Activated effector memory CD4-positive, alpha-beta T cell treated with Interleukin-2 at 50 U/mL for 16 hours (primary cell): ENCODE results near the gene TAP2.
A peak's percentile ranks its signal among the peaks of the same experiment; 100 is the strongest.

Experiments
- DNase-seq: peaks from one replicate; pipeline ENCODE4 v3.0.0-alpha.2; 2020

Gene TAP2

DNA sequence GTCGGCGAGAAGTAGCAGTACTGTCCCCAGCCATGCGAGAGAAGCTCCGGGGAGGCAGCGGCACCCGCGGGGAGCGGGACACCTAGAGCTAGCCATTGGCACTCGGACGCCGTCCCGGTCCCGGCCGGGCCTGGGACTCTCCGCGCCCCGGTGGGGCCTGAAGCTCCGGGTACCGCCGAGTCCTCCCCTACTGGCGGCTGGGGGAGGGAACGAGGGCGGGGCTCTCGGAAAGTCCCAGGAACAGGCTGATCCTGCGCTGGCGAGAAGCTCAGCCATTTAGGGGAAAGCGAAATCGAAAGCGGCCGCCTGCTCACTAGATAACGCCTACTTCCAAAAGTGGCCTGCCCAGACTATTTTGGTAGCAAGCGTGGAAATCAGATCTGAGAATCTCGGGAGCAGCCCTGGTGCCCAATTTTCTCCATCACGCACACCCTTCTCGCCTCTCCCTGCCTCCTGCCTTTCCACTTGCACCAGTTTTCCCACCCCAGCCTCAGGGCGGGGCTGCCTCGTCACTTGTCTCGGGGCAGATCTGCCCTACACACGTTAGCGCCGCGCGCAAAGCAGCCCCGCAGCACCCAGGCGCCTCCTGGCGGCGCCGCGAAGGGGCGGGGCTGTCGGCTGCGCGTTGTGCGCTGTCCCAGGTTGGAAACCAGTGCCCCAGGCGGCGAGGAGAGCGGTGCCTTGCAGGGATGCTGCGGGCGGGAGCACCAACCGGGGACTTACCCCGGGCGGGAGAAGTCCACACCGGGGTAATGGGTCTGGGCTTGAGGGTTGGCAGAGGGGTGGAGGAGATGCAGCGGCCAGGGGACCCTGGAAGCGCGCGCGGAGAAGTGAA is 15.2 kb upstream of the TAP2 start, which contains the start of the genes PSMB9 and TAP1:
TSS of gene PSMB9 (plus strand) at position 652 of the 835 bp plus-strand sequence. CDS start at position 690, 38 bp downstream.
TSS of gene TAP1 (minus strand) at position 164 of the 835 bp plus-strand sequence. CDS start at position 96, 68 bp downstream.
- DNase-seq: peak; percentile 88

DNA sequence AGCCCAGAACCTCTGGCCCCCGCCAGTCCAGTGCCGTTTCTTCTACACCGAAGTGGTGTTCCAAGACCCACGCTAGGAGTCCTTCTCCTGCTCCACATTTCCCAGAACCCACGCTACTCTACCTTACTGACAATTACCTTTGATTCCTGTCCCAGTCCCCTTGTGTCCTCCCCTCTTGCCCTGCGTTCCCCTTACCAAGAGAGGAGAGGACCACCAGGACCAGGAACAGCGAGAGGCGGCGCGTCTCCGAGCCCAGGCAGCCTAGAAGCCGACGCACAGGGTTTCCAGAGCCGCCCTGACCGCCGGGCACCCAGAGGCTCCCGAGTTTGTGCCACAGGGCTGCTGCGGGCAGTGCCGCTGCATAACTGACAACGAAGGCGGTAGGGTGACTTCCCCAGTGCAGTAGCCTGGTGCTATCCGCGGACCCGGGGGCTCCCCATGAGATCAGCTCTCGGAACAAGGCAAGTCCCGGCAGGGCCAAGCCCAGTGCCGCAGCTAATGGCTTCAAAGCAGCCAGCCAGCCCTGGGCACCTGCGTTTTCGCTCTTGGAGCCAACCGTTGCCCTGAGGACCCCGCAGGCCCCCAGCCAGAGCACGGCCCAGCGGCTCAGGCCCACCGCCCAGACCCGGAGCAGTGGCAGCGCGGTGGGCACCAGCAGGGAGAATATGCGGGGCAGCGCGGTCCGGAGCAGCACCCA is 14.5 kb upstream of the TAP2 start:
- DNase-seq: peak; percentile 39

DNA sequence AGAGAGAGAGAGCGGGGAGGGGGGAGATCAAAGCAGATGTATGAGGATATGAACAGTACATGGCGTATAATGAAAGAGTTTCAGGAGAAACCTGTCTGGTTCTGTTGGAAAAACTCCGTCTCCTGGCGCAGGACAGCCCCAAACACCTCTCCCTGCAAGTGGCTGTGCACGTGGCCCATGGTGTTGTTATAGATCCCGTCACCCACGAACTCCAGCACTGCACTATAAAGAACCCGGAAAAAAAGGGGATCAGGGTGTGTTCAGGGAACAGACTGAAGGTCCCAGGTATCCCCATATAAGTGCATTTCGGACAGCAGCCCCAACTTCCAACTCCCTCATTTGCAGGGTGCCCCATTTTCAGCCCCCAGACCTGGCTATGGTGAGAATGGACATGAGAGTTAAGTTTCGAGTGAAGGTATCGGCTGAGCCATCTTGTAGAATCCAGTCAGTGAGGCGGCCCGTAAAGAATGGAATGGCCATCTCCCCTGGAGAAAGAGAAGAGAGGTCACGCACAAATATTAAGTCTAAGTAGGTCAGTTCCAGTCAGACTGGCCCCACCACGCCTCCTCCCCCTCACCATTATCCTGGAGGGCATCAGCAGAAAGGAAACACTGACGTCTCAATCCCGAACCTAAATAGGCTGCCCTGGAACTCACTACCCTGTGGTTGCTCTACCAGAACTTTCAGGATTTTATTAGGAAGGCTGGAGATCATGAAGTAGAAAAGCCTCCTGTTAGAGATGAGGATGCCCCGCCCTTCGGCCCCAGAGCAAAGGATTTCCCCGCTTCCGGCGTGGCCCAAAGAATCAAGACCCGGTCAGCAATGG is 13.7 kb upstream of the TAP2 start:
- DNase-seq: no peak

DNA sequence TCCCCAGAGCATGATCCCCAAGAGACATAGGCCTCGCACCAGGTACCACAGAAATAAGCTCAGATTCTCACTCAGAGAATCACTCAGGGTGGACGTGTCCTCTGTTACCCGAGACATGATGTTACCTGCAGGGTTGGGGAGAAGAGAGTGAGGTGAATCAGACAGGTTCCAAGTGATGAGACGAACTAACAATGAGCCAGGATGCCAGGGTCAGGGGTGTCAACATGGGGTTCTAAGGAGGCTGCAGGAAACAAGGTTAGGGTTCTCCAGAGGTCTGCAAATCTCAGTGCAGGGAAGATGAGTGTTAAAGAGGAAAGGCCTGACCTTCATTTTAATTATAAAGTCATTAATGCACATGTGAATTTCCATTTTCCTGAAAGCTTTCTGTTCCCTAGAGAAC is 12.5 kb upstream of the TAP2 start:
- no peak for DNase-seq

DNA sequence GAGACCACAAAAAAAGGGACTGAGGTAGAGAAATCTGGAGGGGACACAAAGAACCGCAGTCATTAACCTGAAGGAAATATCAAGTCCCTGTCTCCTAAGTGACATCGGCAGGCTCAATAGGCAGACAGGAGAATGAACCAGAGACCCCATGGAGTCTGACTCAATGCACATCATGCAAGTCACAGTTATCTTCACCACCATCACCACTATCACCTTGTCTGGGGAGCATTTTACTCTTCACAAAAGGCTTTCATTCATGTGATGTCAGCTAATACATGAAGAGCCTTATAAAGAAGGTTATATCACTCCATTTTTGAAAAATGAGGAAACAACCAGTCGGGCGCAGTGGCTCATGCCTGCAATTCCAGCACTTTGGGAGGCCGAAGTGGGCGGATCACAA is 10.6 kb upstream of the TAP2 start:
- no peak for DNase-seq

DNA sequence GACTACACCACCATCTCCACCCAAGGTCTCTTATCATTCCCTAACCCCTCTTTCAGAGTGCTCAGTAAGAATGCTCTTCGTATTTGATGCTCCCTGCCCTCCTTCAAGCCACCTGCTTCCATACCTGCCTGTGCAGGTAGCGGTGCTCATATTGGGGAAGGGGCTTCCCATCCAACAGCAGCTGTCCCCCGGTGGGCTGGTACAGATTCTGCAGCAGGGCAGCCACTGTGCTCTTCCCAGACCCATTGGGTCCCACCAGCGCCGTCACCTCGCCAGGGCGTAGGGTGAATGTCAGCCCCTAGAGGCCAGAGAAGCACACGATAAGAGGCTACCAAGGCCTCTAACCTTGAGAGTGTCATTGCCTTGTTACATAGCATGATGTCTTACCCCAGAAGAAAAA is 9.3 kb upstream of the TAP2 start:
- no peak for DNase-seq

DNA sequence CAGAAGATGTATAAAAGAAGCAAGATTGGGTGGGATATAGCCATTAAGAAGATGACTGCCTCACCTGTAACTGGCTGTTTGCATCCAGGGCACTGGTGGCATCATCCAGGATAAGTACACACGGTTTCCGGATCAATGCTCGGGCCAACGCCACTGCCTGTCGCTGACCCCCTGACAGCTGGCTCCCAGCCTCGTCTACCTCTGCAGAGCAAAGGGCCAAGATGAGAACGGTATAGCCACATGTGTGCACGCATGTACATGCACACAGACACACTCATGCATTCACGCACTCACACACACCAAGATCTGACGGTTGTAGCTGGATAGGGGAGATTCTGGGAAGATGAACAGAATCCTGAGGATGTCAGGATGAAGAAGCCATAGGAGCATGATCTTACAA is 8.5 kb upstream of the TAP2 start:
- DNase-seq: no peak

DNA sequence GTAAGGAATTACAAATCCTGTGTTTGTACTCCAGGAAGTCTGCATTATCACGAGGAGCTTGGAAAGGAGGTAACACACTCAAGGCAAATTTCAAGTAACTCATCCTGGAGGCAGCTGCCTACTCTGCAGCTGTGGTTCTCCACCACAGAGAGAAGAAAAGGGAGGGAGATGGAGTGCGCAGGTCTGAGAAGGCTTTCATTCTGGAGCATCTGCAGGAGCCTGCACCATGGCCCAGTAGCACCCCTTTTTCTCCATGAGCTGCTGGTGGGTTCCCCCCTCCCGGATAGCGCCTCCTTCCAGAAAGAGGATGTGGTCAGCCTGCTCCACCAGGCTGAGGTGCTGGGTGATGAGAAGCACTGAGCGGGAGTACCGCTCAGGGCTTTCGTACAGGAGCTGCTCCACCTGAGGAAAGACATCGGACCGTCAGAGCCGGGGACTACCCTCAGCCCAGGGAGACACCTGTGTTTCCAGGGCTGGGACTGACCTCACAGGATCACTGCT is 6.9 kb upstream of the TAP2 start:
- DNase-seq: peak; percentile 39

DNA sequence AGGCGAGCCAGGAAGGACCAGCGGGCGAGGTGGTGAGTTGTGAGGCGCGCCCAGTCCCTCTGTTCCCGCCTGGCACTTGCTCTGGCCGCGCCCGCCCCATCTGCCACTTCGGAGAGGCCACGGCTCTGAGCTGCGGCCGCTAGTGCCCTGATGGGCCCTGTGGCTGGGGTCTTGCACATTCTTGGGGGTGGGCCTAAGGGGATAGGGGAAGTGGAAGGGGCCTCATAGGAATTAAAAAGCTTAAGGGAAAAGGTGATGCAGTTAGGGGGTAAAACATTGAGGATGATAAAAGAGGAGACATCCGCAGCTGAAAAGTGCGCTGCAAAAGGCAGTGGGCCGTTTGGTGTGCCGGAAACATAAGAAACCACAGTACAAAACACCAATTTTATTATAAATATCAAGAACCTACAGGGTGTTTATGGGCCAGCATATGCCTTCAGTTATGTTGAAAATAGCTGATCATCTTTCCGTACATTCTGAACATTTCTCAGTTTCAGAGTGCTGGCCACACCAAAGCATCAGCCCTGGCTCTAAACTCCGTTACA is 6.4 kb upstream of the TAP2 start:
- no peak for DNase-seq

DNA sequence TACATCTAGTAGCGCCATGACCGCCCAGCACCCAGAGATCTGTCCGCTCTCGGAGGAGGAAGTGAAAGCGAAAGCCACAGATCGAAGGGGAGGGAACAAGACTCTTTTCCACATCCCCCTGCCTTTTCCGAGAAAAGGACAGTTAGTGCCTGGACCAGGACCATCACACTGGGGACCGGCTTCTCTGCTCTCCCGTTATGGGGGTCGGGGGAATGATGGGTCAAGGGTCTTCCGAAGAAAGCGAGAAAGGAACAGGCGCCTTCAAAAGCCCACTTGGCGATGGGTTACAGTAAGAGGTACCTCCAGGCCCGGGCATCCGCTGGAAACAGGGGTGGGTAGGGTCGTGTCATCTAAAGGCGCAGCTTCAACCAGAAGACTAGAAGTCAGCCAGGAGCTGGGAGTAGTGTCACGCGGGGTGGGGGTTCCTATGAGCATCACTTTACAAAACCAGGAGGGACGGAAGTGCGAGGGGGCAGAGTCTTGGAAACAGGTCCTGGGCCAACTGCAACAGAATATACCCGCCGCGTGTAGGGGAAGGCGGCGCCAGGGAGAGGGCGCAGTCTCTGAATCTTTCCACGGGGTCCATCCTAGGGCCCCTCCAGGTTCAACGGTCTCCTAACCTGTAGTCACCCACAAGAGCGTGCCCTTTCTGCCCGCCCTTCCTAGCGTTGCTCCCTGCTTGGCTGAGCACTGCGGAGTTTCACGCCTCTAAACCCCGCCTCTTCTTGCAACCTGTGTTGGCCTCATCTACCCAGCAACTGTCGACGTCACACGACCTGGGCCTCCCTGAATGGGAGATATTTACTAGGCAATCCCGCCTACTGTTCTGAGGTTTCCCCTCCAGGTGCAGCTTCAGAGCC is 5.7 kb upstream of the TAP2 start, which contains the start of gene PSMB8:
TSS of gene PSMB8 (minus strand) at position 69 of the 860 bp plus-strand sequence. CDS start at position 18, 51 bp downstream.
- DNase-seq: peak; percentile 97

DNA sequence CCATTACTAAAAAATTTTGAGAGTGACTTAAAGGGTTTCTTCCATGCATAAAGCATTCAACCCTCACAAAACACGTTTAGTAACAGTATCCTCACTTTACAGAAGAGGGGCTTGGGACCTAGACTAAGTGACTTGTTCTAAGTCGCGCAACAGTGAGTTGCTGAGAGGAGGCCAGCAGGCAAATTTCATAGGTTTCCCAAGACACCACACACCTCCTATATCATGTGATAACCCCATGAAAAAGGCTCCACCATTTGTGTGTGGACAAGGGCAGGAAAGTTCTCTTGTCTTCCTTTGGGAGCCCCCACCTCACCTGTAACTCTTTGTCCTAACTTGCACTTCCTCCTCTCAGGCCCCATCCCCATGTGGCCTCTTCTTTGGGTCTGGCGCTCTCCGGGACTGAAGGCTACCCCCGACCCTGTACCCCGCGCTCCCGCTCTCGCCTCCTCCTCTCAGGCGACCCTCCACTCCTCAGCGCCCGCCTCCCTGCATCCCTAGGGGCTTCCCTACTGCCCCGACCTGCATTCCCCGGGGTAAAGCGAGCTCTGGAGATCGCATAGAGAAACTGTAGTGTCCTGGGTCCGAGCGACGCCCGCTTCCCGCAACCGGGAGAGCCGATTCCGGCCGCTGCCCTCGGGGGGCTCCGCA is 4.9 kb upstream of the TAP2 start:
- no peak for DNase-seq

DNA sequence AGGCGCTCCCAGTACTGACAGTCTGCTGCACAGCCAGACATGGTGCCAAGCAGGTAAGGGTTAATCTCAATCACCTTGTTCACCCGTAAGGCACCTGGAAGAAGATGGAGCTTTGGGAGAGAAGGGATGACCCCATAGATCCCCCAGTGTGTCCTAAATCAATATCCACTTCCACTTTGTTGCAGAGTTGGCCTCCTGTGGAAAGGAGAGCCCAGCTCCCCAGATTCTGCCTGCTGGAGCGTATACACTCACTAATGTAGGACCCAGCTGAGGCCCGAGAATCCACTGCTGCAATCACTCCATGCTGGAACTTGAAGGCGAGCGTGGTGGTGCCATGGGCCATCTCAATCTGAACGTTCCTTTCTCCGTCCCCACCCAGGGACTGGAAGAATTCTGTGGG is 4.2 kb upstream of the TAP2 start:
- DNase-seq: no peak

DNA sequence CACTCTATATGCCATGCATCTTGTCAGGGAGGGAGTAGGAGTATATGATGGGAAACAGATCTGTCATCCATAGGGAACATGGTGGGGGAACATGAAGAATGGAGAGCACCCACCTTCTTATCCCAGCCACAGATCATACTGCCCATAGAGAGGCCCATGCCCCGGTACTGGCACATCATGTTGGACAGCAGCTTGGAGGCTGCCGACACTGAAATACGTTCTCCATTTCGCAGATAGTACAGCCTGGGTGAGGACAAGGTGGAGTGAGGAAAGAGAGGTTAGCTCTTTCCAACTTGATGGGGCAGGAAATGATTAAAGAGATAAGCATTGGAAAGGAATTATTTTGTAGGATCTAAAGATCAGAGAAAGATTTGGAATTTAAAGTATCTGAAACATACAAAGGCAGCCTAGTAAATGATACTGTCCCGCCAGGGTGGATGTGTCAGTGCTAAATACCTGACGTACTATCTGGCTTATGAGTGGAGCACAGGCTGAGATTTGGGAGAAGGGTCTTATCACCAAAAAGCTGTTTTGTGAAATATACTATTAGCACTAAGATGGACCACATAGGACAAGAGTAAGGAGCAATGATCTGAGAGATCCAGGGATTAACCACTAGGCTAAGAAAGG is 3.6 kb upstream of the TAP2 start:
- DNase-seq: no peak

DNA sequence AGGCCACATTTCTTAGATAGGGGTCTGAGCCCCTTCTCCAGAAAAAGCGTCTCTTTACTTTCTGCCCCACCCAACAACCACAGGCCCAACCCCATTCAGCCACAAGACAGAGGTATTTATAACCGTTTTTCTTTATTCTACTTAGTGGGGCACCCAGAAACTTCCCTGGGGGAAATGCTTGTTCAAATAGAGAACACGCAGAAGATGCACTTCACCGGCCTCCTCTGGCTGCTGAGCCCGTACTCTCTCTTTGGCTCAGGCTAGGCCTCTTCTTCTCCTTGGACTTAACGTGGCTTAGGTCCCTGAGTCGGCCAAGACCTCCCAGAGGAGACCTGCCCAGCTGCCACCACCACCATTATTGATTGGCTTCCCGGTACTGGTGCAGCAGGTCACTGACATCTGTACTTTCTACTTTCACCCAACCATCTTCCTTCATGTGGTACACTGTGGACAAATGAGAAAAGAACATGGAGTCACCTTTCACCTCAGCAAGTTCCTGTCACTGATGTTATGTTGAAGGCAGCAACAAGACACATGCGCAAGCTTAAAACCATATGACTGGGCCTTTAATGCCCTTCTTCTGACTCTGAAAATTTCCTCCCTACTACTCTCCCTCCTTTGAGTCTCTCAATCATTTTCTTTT is 2.2 kb upstream of the TAP2 start:
- DNase-seq: no peak

DNA sequence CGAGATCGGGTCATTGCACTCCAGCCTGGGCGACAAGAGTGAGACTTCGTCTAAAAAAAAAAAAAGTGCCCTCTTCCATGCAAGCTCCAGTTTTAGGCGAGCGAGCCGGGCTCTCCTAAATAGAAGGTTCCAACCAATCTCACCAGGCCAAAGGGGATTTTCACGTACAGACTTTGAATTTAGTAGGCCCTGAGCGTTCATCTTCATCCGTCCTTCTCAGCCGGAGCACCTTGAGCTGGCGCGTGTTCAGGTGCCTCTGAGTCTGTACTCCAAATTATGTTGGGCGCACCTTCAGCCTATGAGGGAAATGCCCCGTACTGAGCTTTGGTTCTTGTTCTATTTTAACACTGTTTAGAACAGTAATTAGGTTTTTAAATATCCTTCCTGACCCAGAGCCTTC is 817 bp upstream of the TAP2 start:
- DNase-seq: no peak

DNA sequence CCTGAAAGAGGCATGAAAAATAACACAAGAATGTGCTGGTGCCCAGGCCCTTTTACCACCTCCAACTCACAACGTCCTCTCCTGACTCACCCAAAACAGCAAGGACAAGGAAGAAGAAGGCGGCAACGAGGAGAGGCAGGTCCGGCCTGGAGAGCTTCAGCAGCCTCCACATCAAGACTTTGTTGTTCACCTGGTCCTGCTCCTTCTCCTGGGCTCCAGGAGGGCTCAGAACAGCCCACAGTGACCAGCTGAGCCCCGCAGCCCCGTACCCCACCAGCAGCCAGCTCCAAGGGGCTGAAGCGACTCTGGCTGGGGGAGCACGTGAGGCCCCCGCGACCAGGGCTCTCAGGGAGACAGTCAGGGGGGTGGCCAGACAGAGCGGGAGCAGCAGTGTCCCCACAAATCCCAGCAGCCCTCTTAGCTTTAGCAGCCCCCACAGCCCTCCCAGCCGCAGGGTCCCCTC is 857 bp downstream of the TAP2 start:
- DNase-seq: no peak

DNA sequence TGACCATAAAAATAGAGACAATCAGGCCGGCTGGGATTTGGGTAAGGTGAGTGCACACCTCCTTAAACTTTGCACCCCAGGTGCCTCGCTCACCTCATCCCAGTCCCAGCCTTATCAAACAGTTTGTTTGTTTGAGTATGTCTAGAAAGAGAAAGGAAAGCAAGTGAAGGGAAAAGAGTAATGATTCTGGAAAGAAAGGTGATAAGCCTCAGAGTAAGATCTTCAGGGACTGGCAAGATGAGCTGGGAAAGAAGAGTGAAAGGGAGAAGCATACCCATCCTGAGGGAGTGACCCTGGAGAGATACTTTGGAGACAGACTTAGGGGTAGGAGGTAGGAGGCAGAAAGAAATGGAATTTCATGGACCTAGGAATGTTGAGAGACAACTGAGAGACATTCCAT is 1.7 kb downstream of the TAP2 start:
- DNase-seq: no peak

DNA sequence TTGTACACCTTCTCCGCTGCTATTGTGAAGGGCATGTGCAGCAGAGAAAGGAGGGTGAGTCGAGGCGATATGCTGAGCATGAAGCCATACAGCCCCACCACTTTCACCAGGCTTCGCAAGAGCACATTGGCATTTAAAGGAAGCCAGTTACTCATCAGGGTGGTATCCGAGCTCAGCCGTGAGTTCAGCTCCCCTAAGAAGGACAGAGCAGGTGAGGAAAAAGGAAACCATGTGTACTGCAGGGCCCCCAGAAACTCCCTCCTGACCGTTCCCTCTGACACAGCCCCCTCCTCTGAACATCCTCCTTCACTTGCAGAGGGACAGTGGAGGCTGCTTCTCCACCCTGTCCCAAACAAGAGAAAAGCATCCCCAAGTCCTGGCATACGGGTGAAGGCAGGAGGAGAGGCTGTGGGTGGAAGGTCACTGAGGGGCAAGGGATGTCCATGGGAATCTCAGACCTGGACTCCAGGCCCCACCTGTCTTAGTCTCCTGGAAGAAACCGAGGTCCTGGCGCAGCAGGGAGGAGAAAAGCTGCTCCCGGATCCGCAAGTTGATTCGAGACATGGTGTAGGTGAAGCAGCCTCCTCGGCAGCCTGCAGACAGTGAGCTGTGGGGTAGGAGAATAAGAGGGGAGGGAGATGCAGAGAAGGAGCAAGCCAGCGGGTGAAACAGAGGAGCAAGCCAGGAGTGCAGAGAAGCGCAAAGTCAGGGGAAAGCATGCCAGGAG is 3.2 kb downstream of the TAP2 start:
- DNase-seq: no peak

DNA sequence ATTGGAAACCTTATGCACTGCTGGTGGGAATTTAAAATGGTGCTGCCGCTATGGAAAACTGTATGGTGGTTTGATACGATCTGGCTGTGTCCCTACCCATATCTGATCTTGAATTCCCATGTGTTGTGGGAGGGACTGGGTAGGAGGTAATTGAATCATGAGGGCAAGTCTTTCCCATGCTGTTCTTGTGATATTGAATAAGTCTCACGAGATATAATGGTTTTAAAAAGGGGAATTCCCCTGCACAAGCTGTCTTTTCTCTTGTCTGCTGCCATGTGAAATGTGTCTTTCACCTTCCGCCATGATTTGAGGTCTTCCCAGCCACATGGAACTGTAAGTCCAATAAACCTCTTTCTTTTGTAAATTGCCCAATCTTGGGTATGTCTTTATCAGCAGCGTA is 4.9 kb downstream of the TAP2 start:
- DNase-seq: no peak
